T-helper 22 cell (primary cell): ENCODE results near the gene SLC47A1.
"Not testable (repeated sequence)": the region's sequence is repeated elsewhere in the genome, so short reads cannot be mapped to it uniquely, and the experiment has no call there.

Source experiments
- DNase-seq: peaks from one replicate; pipeline ENCODE4 v3.0.0-alpha.2; 2020; ENCODE audit warnings: low read depth

Gene SLC47A1

GRCh38 chr17:19555746-19556145 lies 22.1 kb downstream of the SLC47A1 start:
- no peak for DNase-seq

DNA sequence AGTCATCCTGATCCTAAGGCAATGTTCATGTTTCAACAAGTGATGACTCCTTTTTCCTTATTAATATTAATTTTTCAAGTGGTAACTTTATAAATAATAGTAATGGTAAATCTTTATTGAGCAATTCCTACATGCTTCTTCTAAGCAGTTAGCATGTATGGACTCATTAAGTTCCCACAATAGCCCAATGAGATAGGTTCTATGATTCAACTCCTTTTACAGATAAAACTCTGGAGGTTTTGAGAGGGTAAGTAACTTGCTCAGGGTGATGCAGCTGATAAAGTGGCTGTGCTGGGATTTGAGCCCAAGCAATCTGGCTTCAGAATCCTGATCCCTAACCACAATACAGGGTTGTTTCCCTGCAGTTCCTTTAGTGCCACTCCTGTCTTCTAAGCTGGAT lies 25.3 kb downstream of the SLC47A1 start:
- DNase-seq, result no peak

GRCh38 chr17:19561697-19562318 lies 28.2 kb downstream of the SLC47A1 start:
- DNase-seq, result no peak

DNA sequence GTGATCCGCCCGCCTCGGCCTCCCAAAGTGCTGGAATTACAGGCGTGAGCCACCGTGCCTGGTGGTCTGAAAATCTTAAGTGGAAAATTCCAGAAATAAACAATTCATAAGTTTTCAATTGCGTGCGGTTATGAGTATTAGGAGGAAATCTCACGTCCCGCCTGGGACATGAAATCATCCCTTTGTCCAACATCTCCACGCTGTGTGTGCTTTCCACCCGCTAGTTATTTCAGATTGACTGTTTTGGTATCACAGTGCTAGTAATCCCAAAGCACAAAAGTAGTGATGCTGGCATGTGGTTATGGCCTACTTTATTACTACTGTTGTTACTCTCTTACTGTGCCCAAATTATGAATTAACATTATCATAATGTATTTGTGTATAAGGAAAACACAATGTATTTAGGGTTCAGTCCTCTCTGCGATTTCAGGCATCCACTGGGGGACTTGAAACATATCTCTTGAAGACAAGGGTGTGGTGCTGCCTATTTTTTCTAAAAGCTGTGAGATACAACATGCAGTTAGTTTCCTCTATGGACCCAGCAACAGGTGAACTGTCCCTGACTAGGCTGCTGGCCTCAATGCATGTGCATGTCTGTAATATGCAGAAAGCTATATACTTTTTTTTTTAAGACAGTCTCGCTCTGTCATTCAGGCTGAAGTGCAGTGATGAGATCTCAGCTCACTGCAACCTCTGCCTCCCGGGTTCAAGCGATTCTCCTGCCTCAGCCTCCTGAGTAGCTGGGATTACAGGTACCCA lies 32.3 kb downstream of the SLC47A1 start:
- DNase-seq, result no peak

GRCh38 chr17:19567216-19568015 lies 33.8 kb downstream of the SLC47A1 start:
- no peak for DNase-seq

DNA sequence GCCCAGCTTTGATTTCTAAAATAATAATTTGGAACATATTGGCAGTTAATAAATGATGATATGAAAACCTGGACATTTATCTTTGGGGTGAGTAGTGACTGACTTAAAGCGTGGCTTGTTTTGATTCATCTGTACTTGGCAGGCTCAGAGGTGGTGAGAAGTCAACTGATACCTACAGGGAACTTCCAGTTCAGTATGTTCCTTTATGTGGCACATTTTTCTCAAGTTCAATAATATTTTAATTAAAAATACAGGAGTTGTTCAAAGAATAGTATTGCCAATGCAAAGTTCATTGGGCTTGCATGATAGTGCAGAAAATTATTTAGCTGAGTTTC lies 34.3 kb downstream of the SLC47A1 start:
- no peak for DNase-seq

DNA sequence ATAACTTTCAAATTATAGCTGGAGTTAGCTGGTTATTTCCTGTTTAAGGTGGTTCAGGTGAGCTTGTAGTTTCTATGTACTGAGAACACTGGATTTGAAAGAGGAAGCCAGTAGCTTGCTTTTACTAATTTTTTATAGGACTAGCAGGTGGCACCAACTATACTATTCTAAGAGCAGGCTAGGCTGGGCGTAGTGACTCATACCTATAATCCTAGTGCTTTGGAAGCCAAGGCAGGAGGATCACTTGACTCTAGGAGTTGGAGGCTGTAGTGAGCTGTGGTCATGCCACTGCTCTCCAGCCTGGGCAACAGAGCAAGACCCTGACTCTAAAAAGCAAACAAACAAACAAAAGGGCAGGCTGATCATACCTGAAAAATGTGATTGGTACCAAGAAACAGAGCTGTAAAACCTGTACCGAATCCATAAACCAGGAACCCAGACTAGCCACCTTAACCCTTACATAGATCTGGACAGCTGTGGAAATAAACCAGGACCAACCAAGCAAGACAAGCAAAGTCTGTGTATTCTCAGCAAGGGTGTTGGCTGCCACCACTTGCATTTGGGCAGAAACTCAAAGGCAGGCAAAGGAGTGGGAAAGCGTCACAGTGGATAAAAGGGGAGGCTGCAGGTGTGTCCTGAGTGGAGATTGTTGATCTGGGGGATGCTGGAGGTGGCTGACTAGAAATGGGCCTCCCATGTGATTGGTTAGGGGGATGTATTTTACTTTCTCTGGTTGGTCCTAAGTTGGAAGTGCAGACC lies 36.3 kb downstream of the SLC47A1 start:
- DNase-seq, result no peak

GRCh38 chr17:19570544-19571062 lies 36.9 kb downstream of the SLC47A1 start:
- DNase-seq, result no peak

DNA sequence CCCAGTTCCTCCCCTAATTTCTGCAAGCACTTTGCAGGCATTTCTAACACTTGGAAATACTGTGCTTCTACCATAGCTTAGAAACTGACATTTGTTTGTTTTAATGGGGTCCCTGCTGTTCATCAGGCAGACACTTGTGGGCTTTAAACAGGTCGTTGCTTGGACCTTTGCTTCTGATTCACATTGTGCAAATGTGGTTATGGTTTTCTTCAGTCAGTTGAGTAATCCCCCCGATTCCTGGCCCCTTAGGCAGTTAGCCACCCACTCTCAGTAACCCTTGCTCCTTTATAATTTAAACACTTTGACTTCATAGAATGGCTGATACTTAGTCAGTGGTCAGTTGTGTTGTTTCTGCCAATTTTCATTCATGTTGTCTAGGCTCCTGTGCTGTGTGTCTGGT lies 39.4 kb downstream of the SLC47A1 start:
- DNase-seq, result no peak

DNA sequence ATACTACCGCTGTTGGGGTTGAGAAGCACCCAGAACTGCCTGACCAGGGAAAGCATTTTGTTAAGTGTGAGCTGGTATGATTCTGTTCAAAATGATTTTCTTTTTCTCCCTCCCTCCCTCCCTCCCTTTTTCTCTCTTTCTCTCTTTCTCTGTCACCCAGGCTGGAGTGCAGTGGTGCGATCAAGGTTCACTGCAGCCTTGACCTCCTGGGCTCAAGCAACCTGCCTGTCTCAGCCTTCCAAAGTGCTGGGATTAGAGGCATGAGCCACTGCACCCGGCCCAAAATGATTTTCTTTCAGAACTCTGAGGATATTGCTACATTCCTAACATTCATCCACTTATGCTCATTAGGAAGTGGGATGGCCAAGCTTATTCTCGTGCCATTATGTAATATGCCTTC lies 41.3 kb downstream of the SLC47A1 start:
- no peak for DNase-seq

- no peak for DNase-seq
Observed at GRCh38 chr17:19578545-19578944, 44.9 kb downstream of the SLC47A1 start.

- no peak for DNase-seq
Observed at GRCh38 chr17:19579192-19579761, 45.6 kb downstream of the SLC47A1 start.

DNA sequence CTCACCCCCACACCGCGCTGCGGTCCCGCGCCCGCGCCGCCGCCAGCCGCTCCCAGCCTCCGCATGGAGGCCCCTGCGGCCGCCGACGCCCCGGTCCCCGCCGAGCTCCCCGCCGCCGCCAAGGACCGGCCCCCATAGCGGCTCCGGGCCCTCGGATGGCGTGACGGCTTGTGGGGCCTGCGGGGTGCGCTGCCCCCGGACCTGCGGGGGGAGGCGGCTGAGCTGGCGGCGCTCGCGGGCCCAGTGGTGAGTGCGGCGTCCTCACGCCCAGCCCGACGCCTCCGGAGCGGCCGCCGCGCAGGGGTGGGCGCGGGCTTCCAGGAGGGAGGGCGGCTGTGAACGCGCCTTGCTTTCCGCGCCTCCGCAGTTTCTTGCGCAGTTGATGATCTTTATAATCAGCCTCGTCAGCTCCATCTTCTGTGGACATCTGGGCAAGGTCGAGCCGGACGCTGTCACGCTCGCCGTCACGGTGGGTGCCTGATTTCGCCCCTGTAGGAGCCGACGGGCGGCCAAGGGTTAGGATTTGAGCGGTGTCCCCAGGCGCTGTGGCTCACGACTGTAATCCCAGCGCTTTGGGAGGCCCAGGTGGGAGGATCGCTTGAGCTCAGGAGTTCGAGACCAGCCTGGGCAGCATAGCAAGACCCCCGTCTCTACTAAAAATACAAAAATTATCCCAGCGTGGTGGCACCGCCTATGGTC lies 46.4 kb downstream of the SLC47A1 start:
- DNase-seq, result no peak

GRCh38 chr17:19580566-19580920 lies 46.9 kb downstream of the SLC47A1 start:
- not testable (repeated sequence) for DNase-seq

DNA sequence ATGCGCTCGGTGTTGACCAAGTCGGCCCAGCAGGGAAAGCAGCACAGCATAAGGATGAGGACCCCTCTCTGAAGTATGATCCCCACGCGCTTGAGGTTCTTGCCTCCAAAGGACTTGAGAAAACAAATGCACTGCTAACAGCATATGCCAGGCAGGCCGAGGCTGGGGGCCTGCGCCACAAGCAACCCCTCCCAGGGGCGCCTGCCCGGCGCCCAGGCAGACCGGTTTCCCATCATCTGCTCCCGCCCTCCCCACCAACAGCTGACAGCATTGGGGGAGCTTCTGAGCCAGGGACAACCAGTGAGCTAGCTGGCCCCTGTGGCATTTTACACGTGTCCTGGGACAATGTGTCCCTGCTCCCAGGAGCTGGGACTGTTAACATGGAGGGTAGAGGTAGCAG lies 48.5 kb downstream of the SLC47A1 start:
- not testable (repeated sequence) for DNase-seq

- DNase-seq, result no peak
Observed at GRCh38 chr17:19583871-19584270, 50.2 kb downstream of the SLC47A1 start.

DNA sequence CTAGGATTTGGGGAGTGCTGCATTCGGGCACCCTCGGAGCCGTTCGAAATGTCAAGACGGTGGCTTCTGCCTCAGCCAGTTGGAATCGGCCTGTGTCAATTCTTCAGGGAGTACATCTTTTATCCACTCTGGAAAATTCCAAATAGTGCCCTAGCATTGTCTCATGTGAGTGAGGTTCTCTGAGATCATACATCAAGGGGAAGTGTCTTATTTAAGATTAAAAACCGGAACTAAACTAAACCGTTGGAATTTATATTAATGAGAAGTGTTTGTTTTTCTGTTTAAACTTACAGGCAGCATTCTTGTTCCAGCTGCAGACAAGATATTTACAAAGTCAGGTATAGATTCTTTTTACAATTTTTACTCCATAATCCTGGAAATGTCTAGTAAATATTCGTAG lies 56.8 kb downstream of the SLC47A1 start:
- DNase-seq, result no peak

DNA sequence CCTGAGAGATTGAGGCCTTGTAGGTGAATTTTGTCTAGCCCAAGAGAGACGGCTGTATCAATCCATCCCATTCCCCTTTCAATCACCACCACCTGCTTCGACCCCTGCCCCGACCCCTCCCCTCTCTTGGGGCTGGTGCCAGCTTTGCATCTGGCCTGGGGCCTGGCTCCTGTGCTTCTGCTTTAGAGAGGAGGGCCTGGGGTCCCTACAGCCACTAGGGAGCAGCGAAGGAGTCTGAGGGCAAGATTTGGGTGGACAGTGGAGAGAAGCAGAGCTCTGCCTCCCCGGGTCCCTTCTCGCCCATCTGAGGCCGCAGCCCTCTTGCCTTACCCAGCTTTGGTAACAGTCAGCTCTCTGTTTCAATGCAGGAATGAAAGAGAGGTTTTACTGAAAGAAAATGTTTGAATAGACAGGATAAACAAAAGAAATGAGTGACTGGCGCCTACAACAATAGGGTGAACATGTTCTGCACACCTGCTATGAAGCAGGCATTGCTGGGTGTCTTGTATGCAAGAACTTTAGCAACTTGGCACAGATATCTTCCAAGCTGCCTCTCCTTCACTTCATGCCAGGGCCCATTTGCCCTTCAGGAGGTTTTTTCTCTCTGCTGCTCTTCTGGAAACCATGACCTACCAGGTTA lies 57.4 kb downstream of the SLC47A1 start:
- no peak for DNase-seq

- no peak for DNase-seq
Observed at GRCh38 chr17:19592316-19592715, 58.7 kb downstream of the SLC47A1 start.

- DNase-seq, result no peak
Observed at GRCh38 chr17:19596869-19597268, 63.2 kb downstream of the SLC47A1 start.

DNA sequence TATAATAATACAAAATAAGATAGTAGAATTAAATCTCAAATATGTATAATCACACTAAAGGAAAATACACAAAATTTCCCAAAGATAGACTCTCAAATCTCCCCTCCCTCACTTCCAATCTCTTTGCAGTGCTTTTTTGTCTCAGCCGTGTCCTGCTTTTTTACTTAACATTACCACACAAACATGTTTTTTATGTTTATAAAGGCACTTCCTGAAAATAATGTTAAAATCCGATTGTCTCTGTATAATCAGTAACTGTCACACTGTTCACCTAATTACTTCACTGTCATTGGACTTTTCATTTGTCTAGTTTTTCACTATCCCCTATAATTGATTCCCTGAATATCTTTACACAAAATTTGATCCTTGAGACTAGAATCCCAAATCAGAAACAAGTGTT lies 76.7 kb downstream of the SLC47A1 start:
- no peak for DNase-seq
